ENCODE measurements around the gene OR10G2. TPM values are rescaled to one million over a fixed set of nuclear protein-coding genes. Genes with fewer than 3 reads are reported as not detected.

The OR10G2 gene, protein sequence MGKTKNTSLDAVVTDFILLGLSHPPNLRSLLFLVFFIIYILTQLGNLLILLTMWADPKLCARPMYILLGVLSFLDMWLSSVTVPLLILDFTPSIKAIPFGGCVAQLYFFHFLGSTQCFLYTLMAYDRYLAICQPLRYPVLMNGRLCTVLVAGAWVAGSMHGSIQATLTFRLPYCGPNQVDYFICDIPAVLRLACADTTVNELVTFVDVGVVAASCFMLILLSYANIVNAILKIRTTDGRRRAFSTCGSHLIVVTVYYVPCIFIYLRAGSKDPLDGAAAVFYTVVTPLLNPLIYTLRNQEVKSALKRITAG
- total RNA-seq, result not detected

DNA sequence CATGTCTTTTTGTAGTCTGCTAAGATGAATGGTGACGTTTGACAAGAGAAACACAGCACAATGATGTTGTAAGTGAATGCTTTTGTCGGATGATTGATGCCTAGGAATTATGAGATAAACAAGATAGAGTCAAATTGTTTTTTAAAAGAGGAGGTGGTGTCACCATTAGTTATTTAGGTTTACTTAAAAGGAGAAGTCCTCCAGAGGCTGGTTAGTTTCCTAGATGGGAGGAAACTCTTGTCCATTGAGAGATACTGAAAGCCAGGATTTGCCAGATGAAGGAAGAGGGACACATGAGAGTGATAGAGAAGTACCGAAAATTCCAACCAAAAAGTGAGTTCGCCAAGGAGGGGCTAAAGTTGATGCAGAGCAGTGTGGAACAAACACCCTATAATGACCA, at the start of gene OR10G2:
Gene OR10G2, minus strand, starts transcription at position 101 of the 400 bp plus-strand sequence. Its CDS starts 98 bp downstream, at position 3.
- Mint-ChIP-seq H3K4me1 (ENCODE audit: low read depth) (no peaks in the 10 kb centered on the region), H3K27ac (no peak within 1 kb of the TSS), H3K9me3 (ENCODE audit: insufficient read depth) (no peaks in the 10 kb centered on the region), H3K4me3 (no peak within 1 kb of the TSS), H3K27me3 (ENCODE audit: low read depth) (peaks cover 8% of the 10 kb centered on the region), H3K36me3 (ENCODE audit: low read depth) (no peaks in the 10 kb centered on the region)
- POLR2A ChIA-PET, result no interaction called here
- DNase-seq, result no peak
- CTCF ChIA-PET, result no interaction called here
- no peak for ATAC-seq

DNA sequence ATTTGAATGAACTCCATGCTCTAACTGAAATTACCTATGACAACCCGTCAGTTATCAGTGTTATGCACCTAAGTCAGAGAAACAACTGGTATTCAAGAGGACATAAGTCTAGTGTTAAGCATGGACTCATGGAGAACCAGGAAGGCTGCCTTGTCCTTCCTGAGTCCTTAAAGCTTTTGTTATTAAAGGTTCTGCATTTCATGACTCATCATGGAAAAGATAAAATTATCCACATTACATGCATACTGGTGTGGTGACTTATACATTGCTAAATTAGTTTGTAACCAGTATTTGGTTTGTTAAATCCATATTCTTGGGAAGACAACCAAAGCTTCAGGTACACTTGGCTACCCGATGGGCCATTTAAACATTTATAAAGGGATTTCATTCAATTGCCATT, 45.3 kb upstream of the OR10G2 start:
- Mint-ChIP-seq H3K36me3 (ENCODE audit: low read depth) (no peaks in the 10 kb centered on the region), H3K27me3 (ENCODE audit: low read depth) (peaks cover 22% of the 10 kb centered on the region), H3K9me3 (ENCODE audit: insufficient read depth) (no peaks in the 10 kb centered on the region), H3K4me3 (no peak overlapping the region), H3K27ac (no peak overlapping the region), H3K4me1 (ENCODE audit: low read depth) (no peaks in the 10 kb centered on the region)
- DNase-seq (no peak), ATAC-seq (no peak)
- ChIA-PET CTCF (no interaction called here), POLR2A (no interaction called here)

DNA sequence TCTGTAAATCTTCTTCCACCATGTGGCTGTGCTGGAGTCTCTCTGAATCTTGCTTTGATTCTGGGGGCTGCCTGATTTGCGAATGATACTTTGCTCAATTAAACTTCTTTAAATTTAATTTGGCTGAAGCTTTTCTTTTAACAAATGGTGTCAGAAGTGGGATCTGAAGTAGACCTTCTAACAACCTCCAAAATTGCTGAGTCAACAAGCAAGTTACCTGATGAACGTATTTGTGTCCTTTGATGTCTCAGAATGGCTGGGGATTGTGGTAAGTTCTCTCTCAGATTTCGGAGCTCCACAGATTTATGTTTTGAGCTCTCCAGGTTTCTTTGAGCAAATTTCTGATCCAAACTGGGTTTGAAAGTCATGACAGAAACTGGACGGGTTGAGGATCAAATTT, 40.8 kb upstream of the OR10G2 start:
- H3K4me3 Mint-ChIP-seq, result no peak overlapping the region
- DNase-seq, result no peak
- no peaks in the 10 kb centered on the region for H3K9me3 Mint-ChIP-seq (ENCODE audit: insufficient read depth)
- CTCF ChIA-PET, result no interaction called here
- no peak overlapping the region for H3K27ac Mint-ChIP-seq
- peaks cover 12% of the 10 kb centered on the region for H3K27me3 Mint-ChIP-seq (ENCODE audit: low read depth)
- ATAC-seq, result no peak
- POLR2A ChIA-PET, result no interaction called here
- no peaks in the 10 kb centered on the region for H3K36me3 Mint-ChIP-seq (ENCODE audit: low read depth)
- H3K4me1 Mint-ChIP-seq (ENCODE audit: low read depth), result no peaks in the 10 kb centered on the region

DNA sequence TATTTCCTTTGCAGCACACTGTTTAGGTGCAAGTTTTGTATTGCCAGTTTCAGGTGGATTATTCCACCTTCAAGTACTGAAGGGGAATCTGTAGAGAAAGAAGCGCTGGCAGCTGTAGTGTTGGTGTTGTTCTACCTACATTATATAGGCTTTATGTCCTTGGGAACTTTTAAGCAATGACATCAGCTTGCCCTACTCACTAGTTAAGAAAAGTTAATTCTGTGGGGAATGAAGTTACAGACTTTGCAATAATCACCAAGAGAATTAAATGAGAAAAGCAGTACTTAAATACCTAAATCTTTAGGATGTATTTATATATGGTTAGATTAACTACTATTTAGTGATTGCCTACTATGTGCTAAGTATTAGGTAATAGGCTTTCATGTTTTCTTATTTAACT, 39.0 kb upstream of the OR10G2 start, which contains the start of gene OR4E1:
Gene OR4E1, minus strand, starts transcription at position 101 of the 400 bp plus-strand sequence. CDS start 2,883 bp downstream, outside the sequence.
- ChIA-PET CTCF (interaction anchor here (1.4 kb wide), 1 partner anchor 61 kb away, joined by 3 read pairs; no protein-coding TSS in a partner anchor), POLR2A (no interaction called here)
- H3K36me3 Mint-ChIP-seq (ENCODE audit: low read depth), result no peaks in the 10 kb centered on the region
- peaks cover 18% of the 10 kb centered on the region for H3K27me3 Mint-ChIP-seq (ENCODE audit: low read depth)
- ATAC-seq (no peak), DNase-seq (no peak)
- H3K4me1 Mint-ChIP-seq (ENCODE audit: low read depth), result no peaks in the 10 kb centered on the region
- H3K9me3 Mint-ChIP-seq (ENCODE audit: insufficient read depth), result no peaks in the 10 kb centered on the region
- no peak within 1 kb of the TSS for H3K4me3 Mint-ChIP-seq
- no peak within 1 kb of the TSS for H3K27ac Mint-ChIP-seq

DNA sequence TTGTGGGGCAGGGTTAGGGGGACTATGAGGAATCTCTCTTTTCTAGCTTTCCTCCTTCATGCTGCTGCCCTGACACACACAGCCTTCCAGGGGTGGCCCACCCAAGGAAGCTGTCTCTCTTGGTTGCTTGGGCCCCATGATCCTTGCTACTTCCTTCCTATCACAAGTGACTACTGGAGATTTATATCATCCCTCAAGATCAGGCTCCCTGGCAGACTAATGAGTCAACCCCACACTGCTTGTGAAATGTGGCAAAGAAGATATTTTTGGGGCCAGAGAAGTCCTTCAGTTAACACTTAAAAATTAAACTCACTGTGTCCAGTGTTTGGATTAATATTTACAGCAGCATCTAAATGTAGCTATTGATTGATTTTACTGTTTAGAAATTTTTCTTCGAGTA, 37.4 kb upstream of the OR10G2 start:
- CTCF ChIA-PET, result no interaction called here
- no peak for DNase-seq
- Mint-ChIP-seq H3K9me3 (ENCODE audit: insufficient read depth) (no peaks in the 10 kb centered on the region), H3K4me3 (no peak overlapping the region), H3K36me3 (ENCODE audit: low read depth) (no peaks in the 10 kb centered on the region), H3K27me3 (ENCODE audit: low read depth) (peaks cover 12% of the 10 kb centered on the region), H3K4me1 (ENCODE audit: low read depth) (no peaks in the 10 kb centered on the region), H3K27ac (no peak overlapping the region)
- POLR2A ChIA-PET, result no interaction called here
- no peak for ATAC-seq

DNA sequence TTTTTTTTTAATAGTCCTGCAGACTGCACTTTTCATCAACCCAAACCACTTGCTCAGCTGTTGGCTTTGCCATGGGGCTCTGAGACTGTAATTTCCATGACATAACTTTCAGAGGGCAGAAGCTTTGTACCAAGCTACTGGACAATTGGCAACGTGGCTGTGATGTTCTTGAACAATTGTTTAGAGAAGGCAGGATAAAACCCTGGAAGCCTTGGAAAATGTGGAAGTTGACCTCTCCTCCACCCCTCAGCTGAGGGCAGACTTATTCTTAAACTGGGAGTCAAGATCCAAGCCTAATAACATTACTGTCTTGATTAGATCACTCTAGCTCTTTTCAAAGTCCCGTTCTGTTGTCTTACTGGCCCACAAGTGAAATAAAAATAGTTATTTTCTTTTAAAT, 36.6 kb upstream of the OR10G2 start:
- Mint-ChIP-seq H3K4me3 (no peak overlapping the region), H3K9me3 (ENCODE audit: insufficient read depth) (no peaks in the 10 kb centered on the region), H3K4me1 (ENCODE audit: low read depth) (no peaks in the 10 kb centered on the region), H3K27me3 (ENCODE audit: low read depth) (peaks cover 13% of the 10 kb centered on the region), H3K27ac (no peak overlapping the region), H3K36me3 (ENCODE audit: low read depth) (no peaks in the 10 kb centered on the region)
- ChIA-PET POLR2A (no interaction called here), CTCF (interaction anchor here (0.9 kb wide), 1 partner anchor 63 kb away, joined by 5 read pairs; no protein-coding TSS in a partner anchor)
- no peak for DNase-seq
- no peak for ATAC-seq

DNA sequence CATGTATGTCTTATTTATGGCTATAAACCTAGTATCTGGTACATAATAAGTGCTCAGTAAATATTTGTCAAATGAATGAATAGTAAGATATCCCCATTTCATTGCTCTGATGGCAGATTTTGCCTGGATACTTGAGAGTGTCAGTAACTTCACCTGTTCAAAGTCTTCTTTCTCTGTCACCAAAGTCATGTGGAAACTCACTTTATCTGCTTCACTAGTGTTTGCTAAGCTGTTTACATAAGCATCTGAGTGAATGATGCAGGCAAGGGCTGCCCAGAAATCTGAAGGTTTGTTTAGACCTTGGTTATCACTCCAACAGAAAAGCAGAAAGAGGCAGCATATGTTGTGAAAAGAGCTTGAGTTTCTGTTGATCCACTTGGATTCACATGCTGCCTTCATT, 34.5 kb upstream of the OR10G2 start:
- H3K27me3 Mint-ChIP-seq (ENCODE audit: low read depth), result peaks cover 14% of the 10 kb centered on the region
- no peak for DNase-seq
- CTCF ChIA-PET, result no interaction called here
- H3K36me3 Mint-ChIP-seq (ENCODE audit: low read depth), result no peaks in the 10 kb centered on the region
- no peak overlapping the region for H3K4me3 Mint-ChIP-seq
- H3K4me1 Mint-ChIP-seq (ENCODE audit: low read depth), result no peaks in the 10 kb centered on the region
- H3K27ac Mint-ChIP-seq, result no peak overlapping the region
- ATAC-seq, result no peak
- POLR2A ChIA-PET, result no interaction called here
- H3K9me3 Mint-ChIP-seq (ENCODE audit: insufficient read depth), result no peaks in the 10 kb centered on the region

DNA sequence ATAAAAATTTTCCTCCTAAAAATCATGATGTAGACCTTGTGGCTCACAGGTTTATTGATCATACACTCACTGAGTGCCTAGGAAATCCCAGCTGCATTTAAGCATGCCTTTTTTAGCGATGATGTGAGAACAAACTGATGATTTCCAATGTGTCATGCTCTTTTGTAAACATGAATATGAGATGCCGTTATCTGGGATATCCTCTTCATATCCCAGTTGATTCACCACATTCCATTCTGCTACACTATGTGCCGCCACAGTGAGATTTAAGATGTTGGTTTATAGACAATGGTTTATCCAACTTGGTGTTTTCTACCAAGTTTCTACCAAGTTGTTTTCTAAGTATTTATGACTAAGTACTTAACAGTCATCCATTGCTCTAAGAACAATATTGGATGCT, 33.6 kb upstream of the OR10G2 start:
- Mint-ChIP-seq H3K9me3 (ENCODE audit: insufficient read depth) (no peaks in the 10 kb centered on the region), H3K27me3 (ENCODE audit: low read depth) (peaks cover 18% of the 10 kb centered on the region), H3K4me1 (ENCODE audit: low read depth) (no peaks in the 10 kb centered on the region), H3K4me3 (no peak overlapping the region), H3K36me3 (ENCODE audit: low read depth) (no peaks in the 10 kb centered on the region), H3K27ac (no peak overlapping the region)
- DNase-seq (no peak), ATAC-seq (no peak)
- ChIA-PET CTCF (no interaction called here), POLR2A (no interaction called here)

DNA sequence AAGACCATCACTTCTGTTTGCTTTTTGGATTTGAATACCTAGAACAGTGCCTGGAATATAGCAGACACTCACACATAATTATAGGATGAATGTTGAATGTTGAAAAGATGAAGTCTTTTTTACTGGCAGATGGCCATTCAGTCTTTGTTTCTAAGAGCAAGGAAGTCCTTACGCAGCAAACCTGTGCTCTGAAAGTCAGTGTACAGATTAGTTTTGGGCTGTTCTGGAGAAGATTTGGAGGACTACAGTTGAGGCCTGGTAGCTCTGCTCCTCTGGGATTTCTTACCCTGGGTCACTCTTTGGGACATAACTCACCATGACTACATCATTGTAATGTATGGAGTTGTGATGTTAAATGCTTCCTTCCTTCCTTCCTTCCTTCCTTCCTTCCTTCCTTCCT, 22.2 kb upstream of the OR10G2 start:
- peaks cover 15% of the 10 kb centered on the region for H3K27me3 Mint-ChIP-seq (ENCODE audit: low read depth)
- H3K4me3 Mint-ChIP-seq, result no peak overlapping the region
- no peaks in the 10 kb centered on the region for H3K9me3 Mint-ChIP-seq (ENCODE audit: insufficient read depth)
- no peaks in the 10 kb centered on the region for H3K4me1 Mint-ChIP-seq (ENCODE audit: low read depth)
- H3K36me3 Mint-ChIP-seq (ENCODE audit: low read depth), result no peaks in the 10 kb centered on the region
- ChIA-PET POLR2A (no interaction called here), CTCF (no interaction called here)
- H3K27ac Mint-ChIP-seq, result no peak overlapping the region
- no peak for ATAC-seq
- DNase-seq, result no peak

DNA sequence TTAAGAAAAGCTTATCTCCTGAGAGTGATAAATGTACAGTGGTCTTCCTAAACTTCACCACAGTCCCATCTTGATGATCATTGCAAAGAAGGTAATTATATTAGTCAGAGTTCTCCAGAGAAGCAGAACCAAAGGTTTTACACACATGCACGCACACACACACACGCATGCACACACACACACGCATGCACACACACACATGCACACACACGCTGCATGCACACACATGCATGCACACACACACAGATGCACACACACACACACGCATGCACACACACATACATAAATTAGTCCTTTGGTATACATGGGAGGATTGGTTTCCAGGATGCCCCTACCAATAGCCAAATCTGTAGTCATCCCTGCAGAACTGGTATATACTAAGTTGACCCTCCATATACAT, 19.5 kb upstream of the OR10G2 start:
- no peak overlapping the region for H3K4me3 Mint-ChIP-seq
- H3K27ac Mint-ChIP-seq, result no peak overlapping the region
- CTCF ChIA-PET, result interaction anchor here (1.5 to 2.5 kb wide), 2 partner anchors 10 to 14 kb away, joined by 3 to 8 read pairs; no protein-coding TSS in a partner anchor
- ATAC-seq, result no peak
- no peaks in the 10 kb centered on the region for H3K36me3 Mint-ChIP-seq (ENCODE audit: low read depth)
- no peaks in the 10 kb centered on the region for H3K9me3 Mint-ChIP-seq (ENCODE audit: insufficient read depth)
- POLR2A ChIA-PET, result no interaction called here
- no peaks in the 10 kb centered on the region for H3K4me1 Mint-ChIP-seq (ENCODE audit: low read depth)
- DNase-seq, result no peak
- H3K27me3 Mint-ChIP-seq (ENCODE audit: low read depth), result peaks cover 17% of the 10 kb centered on the region

DNA sequence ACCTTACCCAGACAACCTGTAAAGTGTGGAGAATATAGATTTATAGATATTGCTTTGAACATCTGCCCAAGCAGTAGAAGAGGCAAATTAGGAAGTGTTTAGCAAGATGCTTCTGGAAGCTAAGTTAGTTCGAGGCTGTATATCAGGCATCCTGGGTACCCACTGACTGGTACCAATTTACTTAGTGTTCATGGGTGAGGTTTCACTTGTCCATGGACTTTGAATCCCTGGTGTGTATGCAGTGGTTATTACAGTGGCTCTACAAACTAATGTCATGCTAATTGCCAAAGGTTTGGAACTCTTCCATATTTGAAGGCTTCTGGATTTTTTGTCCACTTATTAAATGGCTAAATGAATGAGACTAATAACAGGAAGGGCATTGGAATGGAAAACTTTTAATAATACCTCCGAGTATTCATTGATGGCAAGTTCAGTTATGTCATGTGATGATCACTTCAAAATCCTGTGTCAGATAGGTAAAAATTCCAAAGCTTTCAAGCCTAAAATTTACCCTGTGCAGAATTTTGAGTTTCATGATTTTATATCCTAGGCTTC, 18.7 kb upstream of the OR10G2 start, which contains the start of gene OR4E2:
Gene OR4E2, plus strand, starts transcription at position 505 of the 555 bp plus-strand sequence. CDS start 11,248 bp downstream, outside the sequence.
- ChIA-PET CTCF (interaction anchor here (1.5 to 2.5 kb wide), 2 partner anchors 9 to 13 kb away, joined by 3 to 8 read pairs; no protein-coding TSS in a partner anchor), POLR2A (no interaction called here)
- Mint-ChIP-seq H3K27ac (no peak within 1 kb of the TSS), H3K4me1 (ENCODE audit: low read depth) (no peaks in the 10 kb centered on the region), H3K36me3 (ENCODE audit: low read depth) (no peaks in the 10 kb centered on the region), H3K4me3 (no peak within 1 kb of the TSS), H3K9me3 (ENCODE audit: insufficient read depth) (no peaks in the 10 kb centered on the region), H3K27me3 (ENCODE audit: low read depth) (peaks cover 15% of the 10 kb centered on the region)
- DNase-seq (no peak), ATAC-seq (no peak)

DNA sequence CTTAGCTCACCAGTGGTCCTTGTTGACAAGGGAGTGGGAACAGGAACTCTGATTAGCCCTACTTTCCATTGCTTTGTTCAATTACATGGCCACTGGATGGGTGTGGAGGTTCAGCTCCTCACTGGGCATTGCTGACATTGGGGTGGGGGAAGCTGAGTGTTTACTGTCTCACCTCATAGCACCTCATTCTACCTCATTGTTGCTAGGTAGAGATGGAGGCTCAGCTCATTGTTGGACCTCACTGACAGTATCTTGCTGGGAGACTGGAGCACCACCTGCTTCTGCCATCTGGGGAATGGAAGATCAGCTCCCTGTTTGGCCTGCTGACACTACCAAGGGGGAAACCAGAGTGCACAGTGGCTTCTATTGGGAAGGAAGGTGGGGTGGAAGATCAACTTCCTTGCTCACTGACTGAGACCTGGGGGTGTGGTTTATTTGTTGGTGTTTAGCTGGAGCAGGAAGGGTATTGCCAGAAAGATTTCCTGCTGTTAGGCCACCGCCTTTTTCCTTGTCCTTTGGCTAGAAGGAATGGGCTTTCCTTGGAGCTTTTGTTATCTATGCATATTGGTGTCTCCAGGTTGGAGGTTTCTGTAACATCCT, 17.6 kb upstream of the OR10G2 start:
- no peaks in the 10 kb centered on the region for H3K36me3 Mint-ChIP-seq (ENCODE audit: low read depth)
- no peaks in the 10 kb centered on the region for H3K9me3 Mint-ChIP-seq (ENCODE audit: insufficient read depth)
- no peak overlapping the region for H3K27ac Mint-ChIP-seq
- POLR2A ChIA-PET, result no interaction called here
- peaks cover 15% of the 10 kb centered on the region for H3K27me3 Mint-ChIP-seq (ENCODE audit: low read depth)
- no peak overlapping the region for H3K4me3 Mint-ChIP-seq
- no peak for DNase-seq
- no peak for ATAC-seq
- H3K4me1 Mint-ChIP-seq (ENCODE audit: low read depth), result no peaks in the 10 kb centered on the region
- CTCF ChIA-PET, result interaction anchor here (0.7 kb wide), 1 partner anchor 12 kb away, joined by 3 read pairs; no protein-coding TSS in a partner anchor

All from activated CD8-positive, alpha-beta T cell treated with anti-CD3 and anti-CD28 coated beads, Interleukin-2, amount 10 ng/mL, durations not matched to agents 7 days and 5 days (primary cell).